NCI-H748 treated with DMSO at 0.1 percent for 48 hours (cell line): ENCODE measurements around the gene PHACTR1.

ENCODE experiments used
- DNase-seq: peaks from one replicate; lab custom pipeline; 2025; lab: John Stamatoyannopoulos, UW

Gene PHACTR1

DNA sequence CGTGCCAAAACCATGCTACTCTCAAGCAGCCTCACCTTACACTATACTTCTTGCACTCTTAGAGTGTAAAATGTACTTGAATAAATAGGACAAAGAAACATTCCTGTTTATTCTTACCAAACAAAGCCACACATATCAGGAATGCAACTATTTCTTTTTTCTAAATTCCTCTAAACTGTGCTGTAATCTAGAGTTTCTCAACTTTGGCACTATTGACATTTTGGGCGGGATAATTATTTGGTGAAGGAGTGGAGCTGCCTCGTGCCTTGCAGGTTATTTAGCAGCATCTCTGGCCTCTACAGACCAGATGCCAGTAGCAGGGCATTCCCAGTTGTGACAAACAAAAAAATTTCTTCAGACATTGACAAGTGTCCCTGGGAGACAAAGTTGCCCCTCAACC lies 86.9 kb downstream of the PHACTR1 start:
- DNase-seq = no peak

- no peak for DNase-seq
These were observed 88.5 kb downstream of the PHACTR1 start for GRCh38 chr6:12804952-12805645.

- DNase-seq = no peak
These were observed 89.6 kb downstream of the PHACTR1 start for GRCh38 chr6:12806136-12806535.

DNA sequence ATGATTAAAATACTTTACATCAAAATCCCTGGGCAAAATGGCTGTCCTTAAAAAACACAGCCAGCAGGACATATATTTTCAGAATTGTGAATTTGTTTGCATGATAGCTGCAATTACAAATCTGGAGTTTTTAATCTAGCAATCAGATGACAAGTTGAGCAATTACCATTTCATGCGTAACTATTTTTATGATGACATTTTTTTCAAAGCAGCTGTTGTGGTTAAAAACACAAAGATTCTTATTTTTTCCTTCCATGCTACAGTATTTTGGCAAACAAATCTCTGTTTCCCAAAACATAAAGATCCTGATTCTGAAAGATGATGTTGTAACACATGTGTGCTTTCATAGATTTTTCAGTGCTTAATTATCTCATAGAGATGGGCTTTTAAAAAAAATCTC lies 90.2 kb downstream of the PHACTR1 start:
- no peak for DNase-seq

GRCh38 chr6:12811519-12811918 lies 95.0 kb downstream of the PHACTR1 start:
- DNase-seq = no peak

DNA sequence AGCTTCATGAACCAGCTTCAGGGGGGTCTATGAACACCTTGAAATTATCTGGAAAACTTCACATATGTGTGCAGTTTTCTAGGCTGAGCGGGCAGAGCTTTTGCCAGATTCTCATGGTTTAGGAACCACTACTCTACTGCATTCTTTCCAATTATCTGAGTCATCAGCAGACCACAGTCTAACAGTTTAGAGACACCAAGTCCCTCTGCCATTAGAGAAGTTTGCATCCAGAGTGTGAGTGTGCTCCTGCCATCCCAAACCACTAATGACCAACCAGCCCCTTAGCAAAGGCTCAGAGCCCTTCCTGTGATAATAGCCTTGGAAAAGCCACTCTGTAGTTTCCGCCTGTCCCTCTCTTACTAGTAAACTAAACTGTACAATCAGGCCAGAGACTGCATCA lies 96.8 kb downstream of the PHACTR1 start:
- no peak for DNase-seq

- no peak for DNase-seq
These were observed 97.4 kb downstream of the PHACTR1 start for GRCh38 chr6:12814015-12814414.

DNA sequence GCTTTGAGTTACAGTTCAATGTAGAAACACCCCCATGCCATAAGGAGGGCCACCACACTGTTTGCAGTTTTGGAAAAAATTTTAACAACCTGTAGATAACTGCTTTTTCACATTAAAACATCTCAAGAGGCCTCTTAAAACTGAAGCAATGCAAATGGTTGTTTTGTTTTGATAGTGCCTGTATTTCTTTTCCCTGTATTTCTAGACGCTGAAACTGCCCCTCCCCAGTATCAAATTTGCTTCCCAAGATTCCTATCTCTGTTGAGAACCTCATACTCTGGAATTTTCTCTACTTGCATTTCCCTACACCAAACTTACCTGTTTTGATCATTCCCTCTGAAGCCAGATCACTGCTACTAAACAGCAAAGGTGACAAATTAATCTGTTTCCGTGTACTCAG lies 98.5 kb downstream of the PHACTR1 start:
- no peak for DNase-seq

- no peak for DNase-seq
These were observed 99.5 kb downstream of the PHACTR1 start for GRCh38 chr6:12815884-12816600.

- DNase-seq = no peak
These were observed 101.8 kb downstream of the PHACTR1 start for GRCh38 chr6:12818324-12818723.

DNA sequence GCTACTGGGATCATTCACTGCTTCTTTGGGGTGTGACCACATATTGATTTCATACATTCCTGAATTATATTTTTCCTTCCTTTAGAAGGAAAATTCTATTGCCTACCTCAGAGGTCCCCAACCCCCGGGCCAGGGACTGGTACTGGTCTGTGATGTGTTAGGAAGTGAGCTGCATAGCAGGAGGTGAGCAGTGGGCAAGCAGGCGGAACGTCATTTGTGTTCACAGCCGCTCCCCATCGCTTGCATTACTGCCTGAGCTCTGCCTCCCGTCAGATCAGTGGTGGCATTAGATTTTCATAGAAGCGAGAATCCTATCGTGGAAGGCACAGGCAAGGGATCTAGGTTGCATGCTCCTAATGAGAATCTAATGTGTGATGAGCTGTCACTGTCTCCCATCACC lies 107.3 kb downstream of the PHACTR1 start:
- DNase-seq = no peak

- DNase-seq = no peak
These were observed 110.0 kb downstream of the PHACTR1 start for GRCh38 chr6:12826584-12826983.

DNA sequence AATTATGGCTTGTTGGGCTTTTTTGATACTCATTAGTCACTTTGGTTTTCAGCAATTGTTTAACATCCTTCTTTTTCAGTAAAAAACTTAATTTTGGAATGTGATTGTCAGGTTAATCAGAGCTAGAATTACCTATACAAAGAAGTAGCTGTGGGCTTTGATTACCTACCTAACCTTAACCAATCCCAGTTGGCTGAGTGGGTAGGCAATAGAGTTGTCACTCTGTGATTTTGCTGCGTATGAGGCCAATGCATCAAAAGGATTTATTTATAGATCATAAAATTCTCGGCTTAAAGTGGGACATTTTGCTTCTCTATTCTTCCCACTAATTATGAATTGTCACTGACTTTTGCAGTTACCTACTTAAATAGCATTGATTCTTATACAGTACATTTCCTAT lies 111.4 kb downstream of the PHACTR1 start:
- DNase-seq = no peak

DNA sequence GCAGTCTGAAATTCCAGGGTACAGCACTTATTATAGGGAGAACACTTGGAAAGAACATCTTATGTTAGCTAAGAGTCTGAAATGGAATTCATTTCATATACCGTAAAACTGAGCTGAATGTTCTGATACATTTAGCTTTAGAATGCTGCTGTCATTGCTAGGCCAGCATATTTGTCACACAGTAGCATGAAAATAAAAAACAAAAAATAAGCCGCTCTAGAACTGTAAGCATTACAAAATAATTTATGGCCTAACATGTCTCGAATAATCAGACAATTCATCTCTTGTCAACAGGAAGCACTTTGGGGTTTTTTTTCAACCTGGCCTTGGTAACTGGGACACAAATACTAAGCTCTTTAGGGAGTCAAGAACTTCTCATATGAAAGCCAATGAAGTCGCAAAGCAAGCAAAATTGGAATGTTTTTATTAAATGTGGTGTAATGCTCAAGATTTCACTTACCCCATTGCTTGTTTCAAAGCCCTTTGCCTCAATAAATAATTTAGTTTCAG lies 115.7 kb downstream of the PHACTR1 start:
- no peak for DNase-seq

- no peak for DNase-seq
These were observed 119.4 kb downstream of the PHACTR1 start for GRCh38 chr6:12836009-12836408.

DNA sequence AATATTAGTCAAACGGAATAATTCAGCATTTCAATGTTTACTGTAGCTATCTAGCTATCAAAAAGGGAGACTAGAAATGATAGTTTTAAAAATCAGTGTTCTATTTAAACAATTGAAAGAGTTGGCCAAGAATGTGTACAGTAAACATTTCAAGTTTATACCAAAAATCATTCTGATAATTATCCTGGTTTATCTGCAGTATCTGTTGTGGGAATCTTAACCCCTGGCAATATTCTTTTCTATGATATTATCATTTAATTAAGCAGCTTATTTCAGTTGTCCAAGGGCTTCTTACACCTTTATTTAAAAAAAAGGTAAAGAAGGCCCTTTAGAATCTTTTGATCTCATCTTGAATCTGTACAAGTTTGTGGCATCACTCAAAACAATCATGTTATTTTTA lies 125.1 kb downstream of the PHACTR1 start:
- DNase-seq = no peak

- no peak for DNase-seq
These were observed 125.5 kb downstream of the PHACTR1 start for GRCh38 chr6:12842114-12842513.

- DNase-seq = no peak
These were observed 126.1 kb downstream of the PHACTR1 start for GRCh38 chr6:12842658-12843057.

- peak; percentile 2 for DNase-seq
These were observed 128.0 kb downstream of the PHACTR1 start for GRCh38 chr6:12844284-12845223.

DNA sequence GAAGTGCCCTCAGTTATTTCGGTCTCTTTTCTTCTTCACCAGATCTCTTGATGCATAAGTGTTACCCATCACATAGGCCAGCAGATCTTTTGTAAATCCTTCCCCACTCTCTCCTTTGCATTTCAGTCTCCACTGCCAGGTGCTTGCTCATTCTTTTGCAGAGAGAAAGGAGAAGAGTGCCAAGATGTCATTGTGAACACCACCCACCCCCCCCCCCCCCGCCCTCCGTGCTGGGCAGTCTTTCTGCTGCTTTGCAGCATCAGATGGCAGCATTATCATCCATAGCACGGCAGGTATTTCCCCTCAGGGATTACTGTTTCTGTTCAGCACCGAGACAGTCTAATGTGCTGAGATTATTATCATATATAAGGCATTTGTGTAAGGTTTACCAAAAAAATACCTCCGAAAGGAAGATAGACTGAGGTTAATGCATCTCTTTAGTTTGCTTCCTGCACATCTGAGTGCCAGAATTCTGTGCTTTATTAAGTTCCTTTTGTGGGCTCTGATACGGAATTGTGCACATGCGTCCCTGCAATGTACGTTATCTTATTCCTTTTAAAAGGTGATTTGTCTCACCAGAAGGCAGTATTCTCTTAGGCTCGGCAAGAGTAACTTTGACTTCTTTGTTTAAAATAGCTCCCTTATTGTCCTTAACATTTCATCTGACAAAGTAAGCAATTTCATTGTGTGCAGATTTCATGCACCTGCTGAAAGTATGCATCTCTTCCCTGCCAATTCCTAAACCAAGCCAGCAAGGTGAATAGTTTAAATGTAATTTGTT lies 128.8 kb downstream of the PHACTR1 start:
- DNase-seq = no peak

DNA sequence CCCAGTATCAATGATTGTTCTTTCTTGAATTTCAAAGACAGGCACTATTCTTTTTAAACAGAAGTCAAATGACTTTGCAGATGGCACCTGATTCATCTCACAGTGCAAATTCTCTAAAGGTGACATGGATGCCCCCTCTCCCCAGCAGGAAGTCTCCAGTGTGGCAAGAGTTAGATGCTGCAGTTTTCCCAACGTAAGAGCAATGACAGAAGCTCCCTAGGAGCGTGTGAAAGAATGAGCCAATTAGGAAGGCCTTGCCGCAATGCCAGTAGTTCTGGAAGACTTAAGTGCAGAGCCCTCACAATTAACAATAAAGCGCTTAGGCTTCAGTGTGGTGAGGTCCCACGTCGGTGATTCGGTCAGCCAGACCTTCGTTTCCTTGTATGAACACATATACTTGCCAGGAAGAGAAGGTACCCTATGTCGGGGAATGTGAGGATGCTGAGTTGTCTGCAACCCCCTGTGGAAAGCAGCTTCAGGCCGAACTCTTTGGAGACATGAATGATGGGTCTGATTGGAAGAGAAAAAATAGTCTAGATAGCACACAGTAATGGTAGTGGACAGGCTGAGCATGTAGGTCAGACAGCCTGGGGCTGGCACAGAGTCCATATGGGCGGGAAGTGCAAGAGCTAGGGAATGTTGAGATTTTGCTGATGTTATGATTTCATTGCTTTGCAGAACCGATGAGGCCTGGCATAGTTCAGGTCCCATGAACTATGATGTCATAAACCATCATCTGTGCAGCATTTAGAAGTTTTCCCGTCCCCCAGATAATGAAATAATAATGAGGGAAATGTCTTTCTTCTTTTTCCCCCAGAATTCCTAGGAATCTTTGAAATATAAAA lies 132.6 kb downstream of the PHACTR1 start:
- DNase-seq = no peak
